22Rv1 (cell line): Measurements from ENCODE around the gene FHIT.

ENCODE experiments used
- H3K27ac ChIP-seq: fragments of 450-650 bp; 2 replicates; pipeline ENCODE4 v1.5.1; 2017
- CTCF ChIP-seq: fragments of 450-650 bp; IDR thresholded peaks from 2 replicates; pipeline ENCODE4 v1.5.1; 2017; ENCODE audit warnings: mild to moderate bottlenecking
- ZFX ChIP-seq: fragments of 450-650 bp; IDR thresholded peaks from 2 replicates; pipeline ENCODE4 v1.6.1; 2017; ENCODE audit warnings: antibody characterized with exemption, borderline replicate concordance

FHIT gene

GRCh38 chr3:60920519-60920918, 330.7 kb downstream of the FHIT start:
- TF ChIP-seq ZFX (no peak), CTCF (no peak)
- H3K27ac ChIP-seq, result no peak overlapping the region

- TF ChIP-seq CTCF, result no peak
- no peak for TF ChIP-seq ZFX
- H3K27ac ChIP-seq, result no peak overlapping the region
Observed at GRCh38 chr3:60919296-60919695, 332.0 kb downstream of the FHIT start.

GRCh38 chr3:60917141-60917540, 334.1 kb downstream of the FHIT start:
- H3K27ac ChIP-seq, result no peak overlapping the region
- no peak for TF ChIP-seq ZFX
- TF ChIP-seq CTCF, result no peak

- TF ChIP-seq ZFX, result no peak
- no peak for TF ChIP-seq CTCF
Observed at GRCh38 chr3:60916546-60916945, 334.7 kb downstream of the FHIT start.

GRCh38 chr3:60913474-60913873, 337.8 kb downstream of the FHIT start:
- TF ChIP-seq CTCF (no peak), ZFX (no peak)
- no peak overlapping the region for H3K27ac ChIP-seq

More at GRCh38 chr3:60916546-60916945, 334.7 kb downstream of the FHIT start:
- no peak overlapping the region for H3K27ac ChIP-seq

- TF ChIP-seq CTCF (no peak), ZFX (no peak)
- H3K27ac ChIP-seq, result no peak overlapping the region
Observed at GRCh38 chr3:60912876-60913275, 338.4 kb downstream of the FHIT start.

- no peak overlapping the region for H3K27ac ChIP-seq
- TF ChIP-seq ZFX (no peak), CTCF (no peak)
Observed at GRCh38 chr3:60912142-60912541, 339.1 kb downstream of the FHIT start.
